ENCODE measurements around the gene NETO2. TPM values are rescaled to one million over a fixed set of nuclear protein-coding genes. Genes with fewer than 3 reads are reported as not detected.

NETO2 gene
- total RNA-seq, 1 experiment from 2014 or later = 28.6 TPM

DNA sequence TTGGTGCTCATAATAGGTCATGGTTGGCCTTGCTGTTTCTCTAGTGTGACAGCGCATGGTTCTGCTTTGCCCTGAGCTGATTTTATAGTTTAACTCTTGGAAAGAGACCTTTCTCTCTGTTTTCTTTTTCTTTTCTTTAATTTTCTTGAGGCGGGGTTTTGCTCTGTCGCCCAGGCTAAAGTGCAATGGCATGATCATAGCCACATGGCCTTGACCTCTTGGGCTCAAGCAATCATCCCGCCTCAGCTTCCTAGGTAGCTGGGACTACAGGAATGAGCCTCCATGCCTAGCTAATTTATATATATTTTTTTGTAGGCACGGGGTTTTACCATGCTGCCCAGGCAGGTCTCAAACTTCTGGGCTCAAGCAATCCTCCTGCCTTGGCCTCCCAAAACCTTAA lies 89.8 kb downstream of the NETO2 start:
- H2BK5ac ChIP-seq (ENCODE audit: insufficient read length, low read length) = no peak overlapping the region
- TF ChIP-seq, protein P1, sequence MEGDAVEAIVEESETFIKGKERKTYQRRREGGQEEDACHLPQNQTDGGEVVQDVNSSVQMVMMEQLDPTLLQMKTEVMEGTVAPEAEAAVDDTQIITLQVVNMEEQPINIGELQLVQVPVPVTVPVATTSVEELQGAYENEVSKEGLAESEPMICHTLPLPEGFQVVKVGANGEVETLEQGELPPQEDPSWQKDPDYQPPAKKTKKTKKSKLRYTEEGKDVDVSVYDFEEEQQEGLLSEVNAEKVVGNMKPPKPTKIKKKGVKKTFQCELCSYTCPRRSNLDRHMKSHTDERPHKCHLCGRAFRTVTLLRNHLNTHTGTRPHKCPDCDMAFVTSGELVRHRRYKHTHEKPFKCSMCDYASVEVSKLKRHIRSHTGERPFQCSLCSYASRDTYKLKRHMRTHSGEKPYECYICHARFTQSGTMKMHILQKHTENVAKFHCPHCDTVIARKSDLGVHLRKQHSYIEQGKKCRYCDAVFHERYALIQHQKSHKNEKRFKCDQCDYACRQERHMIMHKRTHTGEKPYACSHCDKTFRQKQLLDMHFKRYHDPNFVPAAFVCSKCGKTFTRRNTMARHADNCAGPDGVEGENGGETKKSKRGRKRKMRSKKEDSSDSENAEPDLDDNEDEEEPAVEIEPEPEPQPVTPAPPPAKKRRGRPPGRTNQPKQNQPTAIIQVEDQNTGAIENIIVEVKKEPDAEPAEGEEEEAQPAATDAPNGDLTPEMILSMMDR (conservative IDR thresholded peaks at IDR 0.05) = no peak
- no peak overlapping the region for H3K4ac ChIP-seq (ENCODE audit: low read depth, low read length)
- no peak overlapping the region for H3K18ac ChIP-seq (ENCODE audit: insufficient read length, low read depth, low read length)
- H3K4me1 ChIP-seq (ENCODE audit: insufficient read depth, low read length) = no peaks in the 10 kb centered on the region
- Mint-ChIP-seq H3K4me3 (no peak overlapping the region), H3K4me1 (no peaks in the 10 kb centered on the region), H3K36me3 (ENCODE audit: insufficient read depth in 1 of 3, low read depth in 3 of 3) (no peaks in the 10 kb centered on the region), H3K27me3 (ENCODE audit: low read depth) (no peaks in the 10 kb centered on the region; the same call in 1 of the 2 replicates), H3K9me3 (no peaks in the 10 kb centered on the region; a peak in 1 of 5 replicates), H3K27ac (peak overlapping the region in 1 of 3 experiments; percentile 22; a peak in 1 of 7 replicates)
- no peak overlapping the region for H3K9ac ChIP-seq (ENCODE audit: extremely low read depth, insufficient read length, low read length)
- no peak overlapping the region for H3K4me2 ChIP-seq (ENCODE audit: insufficient read depth, insufficient read length, low read length)
- no peak overlapping the region for H2BK20ac ChIP-seq (ENCODE audit: low read depth, low read length, poor library complexity, severe bottlenecking)
- H3K56ac ChIP-seq (ENCODE audit: insufficient read length, low read depth, low read length) = no peak overlapping the region
- no peak overlapping the region for H4K8ac ChIP-seq (replicated peaks; ENCODE audit: insufficient read length, low read depth, low read length)
- no peak overlapping the region for H2BK12ac ChIP-seq (ENCODE audit: insufficient read length, low read depth, low read length)
- no peak overlapping the region for H2AFZ ChIP-seq (ENCODE audit: low read length)
- no peaks in the 10 kb centered on the region for H3K23me2 ChIP-seq (ENCODE audit: insufficient read length, low read depth, low read length, poor library complexity, severe bottlenecking)
- H3K9me3 ChIP-seq (ENCODE audit: control insufficient read depth, low read depth, low read length) = no peaks in the 10 kb centered on the region
- H2BK120ac ChIP-seq (ENCODE audit: low read depth, low read length, poor library complexity, severe bottlenecking) = no peak overlapping the region
- no peaks in the 10 kb centered on the region for H3K27me3 ChIP-seq (ENCODE audit: insufficient read depth, low read length)
- no peak overlapping the region for H3K27ac ChIP-seq (ENCODE audit: insufficient read length, low read depth, low read length)
- H3K79me2 ChIP-seq (ENCODE audit: insufficient read depth, low read length) = no peaks in the 10 kb centered on the region
- H4K5ac ChIP-seq (ENCODE audit: insufficient read length, low read depth, low read length) = no peak overlapping the region
- H3K14ac ChIP-seq (ENCODE audit: insufficient read depth, low read length) = no peak overlapping the region
- no peak overlapping the region for H4K91ac ChIP-seq (ENCODE audit: insufficient read length, low read depth, low read length)
- H4K20me1 ChIP-seq (ENCODE audit: control insufficient read depth, insufficient read depth, insufficient read length) = no peaks in the 10 kb centered on the region
- H2BK15ac ChIP-seq (ENCODE audit: low read depth, low read length) = no peak overlapping the region
- no peak overlapping the region for H2AK5ac ChIP-seq (ENCODE audit: insufficient read length, low read length)
- H3K23ac ChIP-seq (ENCODE audit: insufficient read length, low read depth, low read length) = no peak overlapping the region
- no peak for DNase-seq
- H3T11ph ChIP-seq (ENCODE audit: low read length) = no peak overlapping the region
- WGBS (ENCODE audit: extremely low coverage, insufficient read length, low lambda C conversion rate) = no CpG with 5 or more reads among the region's 5 CpGs
- no peaks in the 10 kb centered on the region for H3K79me1 ChIP-seq (ENCODE audit: insufficient read depth, low read depth, low read length, poor library complexity, severe bottlenecking)

All from H9 (cell line).